Kidney (tissue), 14 donors: ENCODE measurements around the gene ROS1. TPM values are rescaled to one million over a fixed set of nuclear protein-coding genes. Genes with fewer than 3 reads are reported as not detected.
A peak's percentile ranks its signal among the peaks of the same experiment; 100 is the strongest.

Source experiments
- DNase-seq, 5 donors: peaks; one replicate each; pipeline ENCODE4 v3.0.0-alpha.2; 2013 to 2020
- FAIRE-seq: peaks from 2 replicates; lab custom pipeline; 2012; peaks lifted over from hg19 to GRCh38; lab: Jason Lieb, UNC
- H3K27ac ChIP-seq, 2 donors: one replicate each; pipeline ENCODE4 v1.7.0; 2013; ENCODE audit warnings: low read depth in 2 of 2, low read length in 2 of 2, inconsistent platforms in 1 of 2
- H3K27me3 ChIP-seq: one replicate; pipeline ENCODE4 v1.7.1; 2013; ENCODE audit warnings: low read length, inconsistent platforms; ENCODE audit not compliant: control insufficient read depth, insufficient read depth
- H3K36me3 ChIP-seq, 3 donors: one replicate each; pipeline versions ENCODE4 v1.7.0 to v1.7.1; 2013; ENCODE audit warnings: low read length in 3 of 3, control low read depth in 1 of 3, inconsistent platforms in 1 of 3; ENCODE audit not compliant: insufficient read depth in 3 of 3, control insufficient read depth in 2 of 3
- H3K4me1 ChIP-seq, 3 donors: one replicate each; pipeline versions ENCODE4 v1.7.0 to v1.7.1; 2013; ENCODE audit warnings: low read length in 3 of 3, inconsistent platforms in 1 of 3, low read depth in 1 of 3; ENCODE audit not compliant: control insufficient read depth in 2 of 3, insufficient read depth in 2 of 3
- H3K4me3 ChIP-seq, 3 donors: one replicate each; pipeline versions ENCODE4 v1.7.0 to v1.8.1; 2013; ENCODE audit warnings: low read length in 3 of 3, control low read depth in 1 of 3, inconsistent platforms in 1 of 3
- H3K9ac ChIP-seq, 3 donors: one replicate each; pipeline versions ENCODE4 v1.7.0 to v1.7.1; 2013; ENCODE audit warnings: low read length in 3 of 3, control low read depth in 1 of 3, inconsistent platforms in 1 of 3
- H3K9me3 ChIP-seq, 3 donors: one replicate each; pipeline versions ENCODE4 v1.7.0 to v1.7.1; 2013; ENCODE audit warnings: low read length in 3 of 3, control low read depth in 1 of 3, inconsistent platforms in 1 of 3; ENCODE audit not compliant: control insufficient read depth in 2 of 3, insufficient read depth in 1 of 3
- CTCF ChIP-seq: IDR thresholded peaks from 3 replicates; pipeline ENCODE4 v1.5.1; 2012; ENCODE audit warnings: mild to moderate bottlenecking, moderate library complexity, borderline replicate concordance; ENCODE audit not compliant: insufficient read depth; ENCODE audit errors: extremely low read depth
- intact Hi-C: fragments of 100-400 bp; cut with DNase I; formaldehyde crosslinking; loops from one replicate; pipeline ENCODE4 v1.11.1; 2022
- polyA plus RNA-seq: library from polyadenylated mRNA; stranded (reverse); fragments of 350-450 nt; fragmentation: Illumina TruSeq; extraction: RNeasy Lipid Tissue Mini Kit (QIAGEN cat#74804); gene quantifications from one replicate; pipeline ENCODE4 v1.2.3, GENCODE V29; 2014; ENCODE audit warnings: low read depth, low replicate concordance; ENCODE audit not compliant: insufficient read depth
- total RNA-seq: library from RNA; stranded (reverse); fragmentation: NEBNext Ultra II Directional; extraction: Animal tissue kit (Norgen Biotek cat#: 25700); gene quantifications from one replicate; pipeline ENCODE4 v1.2.1, GENCODE V29; 2021
- donor health status: control.
- donor health status: control.
- donor health status: control.
- donor health status: control.
- donor health status: control.
- donor health status: DM: yes; HTN: yes; CAD: no.
- donor health status: Normal renal cell carcinoma (clear cell type).

ROS1 gene
- total and polyA plus RNA-seq, 2 donors from 2014 or later, result 0.04 to 0.19 TPM

DNA sequence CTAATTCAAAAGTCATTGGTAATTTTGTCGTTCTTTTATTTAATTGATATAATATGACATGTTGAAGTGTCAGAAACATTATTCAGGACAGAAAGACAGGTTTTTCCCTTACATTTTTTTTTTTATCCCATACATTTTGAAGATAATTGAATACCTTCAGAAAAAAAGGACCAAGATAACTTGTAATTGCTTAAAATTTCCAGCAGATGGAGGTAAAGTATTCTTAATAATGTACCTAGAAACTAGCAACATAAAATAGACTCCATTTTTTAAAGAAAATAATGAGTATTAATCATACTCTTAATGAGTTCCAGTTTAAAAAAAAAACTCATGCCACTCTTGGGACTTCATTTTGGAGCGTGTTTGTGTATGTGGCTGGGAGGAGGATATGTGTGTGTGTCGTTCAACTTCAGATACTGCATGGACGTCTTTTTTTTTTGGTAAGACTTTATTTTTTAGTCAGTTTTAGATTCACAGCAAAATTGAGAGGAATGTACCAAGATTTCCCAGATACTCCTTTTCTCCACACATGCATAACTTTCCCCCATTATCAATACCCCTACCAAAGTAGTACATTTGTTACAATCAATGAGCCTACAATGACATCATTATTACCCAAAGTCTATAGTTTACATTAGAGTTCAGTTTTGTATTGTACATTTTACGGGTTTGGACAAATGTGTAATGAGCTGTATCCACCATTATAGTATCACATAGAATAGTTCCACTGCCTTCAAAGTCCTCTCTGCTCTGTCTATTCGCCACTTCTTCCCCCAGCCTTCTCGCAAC is 79.4 kb downstream of the ROS1 start:
- peak; percentile 90 for FAIRE-seq
- TF ChIP-seq CTCF, result peak; percentile 47
- H3K9ac ChIP-seq, result peak overlapping the region in 1 of 3 donors; percentile 15
- H3K27ac ChIP-seq, result no peak overlapping the region
- peak in 1 of 5 donors; percentile 28 for DNase-seq
- H3K4me1 ChIP-seq, result no peaks in the 10 kb centered on the region
- no peaks in the 10 kb centered on the region for H3K27me3 ChIP-seq
- H3K4me3 ChIP-seq, result no peak overlapping the region
- H3K9me3 ChIP-seq, result no peaks in the 10 kb centered on the region
- intact Hi-C loops, result no loop called here
- H3K36me3 ChIP-seq, result no peaks in the 10 kb centered on the region

DNA sequence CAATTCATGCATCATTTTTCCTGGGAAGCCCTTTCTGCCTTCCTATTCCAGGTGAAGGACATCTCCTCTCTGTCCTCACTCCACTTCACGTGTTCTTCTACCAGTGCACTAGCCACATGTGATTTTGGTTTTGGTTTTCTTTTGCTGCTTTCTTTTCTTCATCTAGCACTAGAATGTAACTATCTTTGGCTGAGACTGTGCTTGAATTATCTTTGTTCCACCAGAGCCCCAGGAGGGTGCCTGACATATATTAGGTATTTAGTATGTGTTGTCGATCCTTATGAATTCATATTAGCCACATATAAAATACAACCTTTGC is 80.5 kb downstream of the ROS1 start:
- H3K27me3 ChIP-seq, result no peaks in the 10 kb centered on the region
- intact Hi-C loops, result no loop called here
- no peak for TF ChIP-seq CTCF
- H3K4me1 ChIP-seq, result no peaks in the 10 kb centered on the region
- H3K9ac ChIP-seq, result no peak overlapping the region
- FAIRE-seq (no peak), DNase-seq (no peak)
- no peak overlapping the region for H3K27ac ChIP-seq
- H3K36me3 ChIP-seq, result no peaks in the 10 kb centered on the region
- H3K9me3 ChIP-seq, result no peaks in the 10 kb centered on the region
- H3K4me3 ChIP-seq, result no peak overlapping the region

DNA sequence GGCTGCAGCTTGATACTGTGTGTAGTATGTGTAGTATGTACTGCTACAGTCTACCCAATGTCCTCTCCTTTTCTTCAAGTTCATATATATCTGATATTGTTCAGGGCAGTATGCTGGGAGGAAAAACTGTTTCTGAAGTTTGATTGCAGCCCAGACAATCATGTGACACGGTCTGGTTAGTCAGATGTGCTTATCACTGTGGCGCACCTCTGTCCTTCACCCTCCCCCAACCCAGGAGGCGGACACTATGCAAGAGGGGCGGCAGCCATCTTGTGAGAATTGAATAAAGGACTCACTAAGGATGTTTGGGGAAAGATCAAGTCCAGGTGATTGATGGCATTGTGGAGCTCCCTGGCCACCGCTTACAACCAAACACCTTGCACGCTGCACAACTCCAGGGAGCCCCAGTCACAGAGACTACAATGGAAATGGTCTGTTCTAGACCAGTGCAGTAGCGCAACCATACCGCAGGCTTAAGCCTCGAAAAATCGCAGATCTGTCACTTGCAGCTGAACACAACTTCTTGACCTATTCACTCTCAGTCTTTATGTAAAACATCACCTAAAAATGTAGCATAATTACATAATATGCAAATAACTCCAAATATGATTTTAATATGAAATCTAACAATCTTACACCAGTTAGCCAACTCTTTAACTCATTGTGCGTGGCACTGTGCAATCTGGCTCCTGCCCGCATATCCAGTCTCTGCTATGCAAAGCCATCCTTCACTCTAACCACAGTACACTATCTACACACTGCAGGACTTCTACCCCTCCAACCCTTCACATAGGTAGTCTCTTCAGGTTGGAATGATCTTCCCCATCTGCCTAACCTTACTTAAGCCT is 81.1 kb downstream of the ROS1 start:
- Histone ChIP-seq H3K36me3 (no peaks in the 10 kb centered on the region), H3K4me3 (no peak overlapping the region), H3K27me3 (no peaks in the 10 kb centered on the region), H3K4me1 (no peaks in the 10 kb centered on the region), H3K9ac (no peak overlapping the region), H3K9me3 (no peaks in the 10 kb centered on the region), H3K27ac (no peak overlapping the region)
- DNase-seq, result no peak
- intact Hi-C loops, result no loop called here
- TF ChIP-seq CTCF, result no peak
- no peak for FAIRE-seq
